C4-2B (cell line): ENCODE results near the gene KMT2B.

Source experiments
- ZFX ChIP-seq: fragments of 450-650 bp; IDR thresholded peaks from 2 replicates; pipeline ENCODE4 v1.6.1; 2017
- TF ChIP-seq, protein P1 (sequence below): fragments of 450-650 bp; conservative IDR thresholded peaks from 2 replicates; pipeline ENCODE4 v1.5.1; 2017; ENCODE audit warnings: mild to moderate bottlenecking

DNA sequence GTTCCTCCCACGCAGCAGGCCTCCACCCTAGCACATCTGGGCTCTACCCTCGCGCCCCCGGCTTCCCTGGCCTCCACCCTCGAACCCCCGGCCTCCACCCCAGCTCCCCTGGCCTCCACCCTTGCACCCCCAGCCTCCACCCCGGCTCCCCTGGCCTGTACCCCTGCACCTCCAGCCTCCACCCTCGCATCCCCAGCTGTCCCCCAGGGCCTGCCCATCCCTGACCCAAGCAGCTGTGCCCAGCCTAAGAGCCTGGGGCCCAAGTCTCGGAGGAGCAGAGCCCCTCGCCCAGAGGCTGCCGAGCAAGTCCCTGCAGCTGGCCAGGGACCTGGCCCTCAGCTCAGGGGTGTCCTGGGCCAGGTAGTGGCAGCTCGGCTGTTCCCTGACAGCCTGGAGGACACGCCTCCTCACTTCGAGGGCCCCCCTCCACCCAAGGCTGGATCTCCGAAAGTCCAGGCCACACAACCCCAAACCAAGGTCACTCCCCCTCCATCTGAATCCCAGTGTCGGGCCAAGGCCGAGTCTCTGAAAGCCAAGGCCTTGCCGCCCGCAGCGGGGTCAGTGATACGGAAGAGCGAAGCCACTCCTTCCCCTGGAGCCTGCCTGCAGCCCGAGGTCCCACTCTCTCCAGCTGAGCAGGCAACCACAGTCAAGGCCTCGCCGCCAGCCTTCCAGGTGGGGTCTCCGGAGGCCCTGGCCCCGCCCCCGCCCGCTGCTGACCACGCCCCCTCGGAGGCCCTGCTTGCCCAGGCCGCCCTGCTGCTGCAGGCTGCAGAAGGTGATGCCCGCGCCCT is 49.7 kb downstream of the KMT2B start:
- TF ChIP-seq, protein P1, sequence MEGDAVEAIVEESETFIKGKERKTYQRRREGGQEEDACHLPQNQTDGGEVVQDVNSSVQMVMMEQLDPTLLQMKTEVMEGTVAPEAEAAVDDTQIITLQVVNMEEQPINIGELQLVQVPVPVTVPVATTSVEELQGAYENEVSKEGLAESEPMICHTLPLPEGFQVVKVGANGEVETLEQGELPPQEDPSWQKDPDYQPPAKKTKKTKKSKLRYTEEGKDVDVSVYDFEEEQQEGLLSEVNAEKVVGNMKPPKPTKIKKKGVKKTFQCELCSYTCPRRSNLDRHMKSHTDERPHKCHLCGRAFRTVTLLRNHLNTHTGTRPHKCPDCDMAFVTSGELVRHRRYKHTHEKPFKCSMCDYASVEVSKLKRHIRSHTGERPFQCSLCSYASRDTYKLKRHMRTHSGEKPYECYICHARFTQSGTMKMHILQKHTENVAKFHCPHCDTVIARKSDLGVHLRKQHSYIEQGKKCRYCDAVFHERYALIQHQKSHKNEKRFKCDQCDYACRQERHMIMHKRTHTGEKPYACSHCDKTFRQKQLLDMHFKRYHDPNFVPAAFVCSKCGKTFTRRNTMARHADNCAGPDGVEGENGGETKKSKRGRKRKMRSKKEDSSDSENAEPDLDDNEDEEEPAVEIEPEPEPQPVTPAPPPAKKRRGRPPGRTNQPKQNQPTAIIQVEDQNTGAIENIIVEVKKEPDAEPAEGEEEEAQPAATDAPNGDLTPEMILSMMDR = no peak
- TF ChIP-seq ZFX = no peak
